Activated T-cell treated with anti-CD3 and anti-CD28 coated beads, Interleukin-2, amount 50 U/mL, for 24 hours (primary cell): ENCODE measurements around the gene ZNF570.

ENCODE experiments used
- DNase-seq: peaks from one replicate; pipeline ENCODE4 v3.0.0-alpha.2; 2020
- H3K27ac Mint-ChIP-seq: 2 replicates; pipeline ENCODE4 v1.8.0; 2020; ENCODE audit warnings: mild to moderate bottlenecking, mixed read lengths
- H3K27me3 Mint-ChIP-seq: 2 replicates; pipeline ENCODE4 v1.8.0; 2020; ENCODE audit warnings: mixed read lengths
- H3K36me3 Mint-ChIP-seq: 2 replicates; pipeline ENCODE4 v1.8.0; 2020; ENCODE audit warnings: low read depth, mixed read lengths
- H3K4me1 Mint-ChIP-seq: 2 replicates; pipeline ENCODE4 v1.8.0; 2020; ENCODE audit warnings: low read depth, mixed read lengths
- H3K4me3 Mint-ChIP-seq: 2 replicates; pipeline ENCODE4 v1.8.0; 2020; ENCODE audit warnings: mild to moderate bottlenecking, moderate library complexity, mixed read lengths
- H3K9me3 Mint-ChIP-seq: 2 replicates; pipeline ENCODE4 v1.8.0; 2020; ENCODE audit warnings: mixed read lengths

The ZNF570 gene

DNA sequence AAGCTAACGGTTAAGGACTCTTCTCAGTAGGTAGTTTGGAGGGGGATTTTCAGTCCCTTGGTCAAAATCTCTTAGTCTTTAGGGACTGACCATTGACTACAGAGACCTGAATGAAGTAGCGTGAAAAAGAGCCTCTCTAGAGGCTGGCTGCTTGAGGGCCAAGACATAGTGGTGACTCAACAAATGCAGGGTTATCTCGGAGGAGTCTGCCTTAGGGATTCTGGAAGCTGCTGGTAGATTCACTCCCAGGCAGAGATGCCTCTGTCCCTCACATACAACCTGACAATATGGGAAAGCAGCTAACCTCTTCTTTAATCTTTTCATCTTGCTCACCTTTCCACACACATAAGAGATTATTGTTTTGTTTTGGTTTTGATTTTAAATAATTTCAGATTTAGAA is 42.7 kb downstream of the ZNF570 start:
- H3K9me3 Mint-ChIP-seq = peaks cover 40% of the 10 kb centered on the region
- no peaks in the 10 kb centered on the region for H3K27me3 Mint-ChIP-seq
- peaks cover 69% of the 10 kb centered on the region for H3K36me3 Mint-ChIP-seq
- H3K4me3 Mint-ChIP-seq = no peak overlapping the region
- no peaks in the 10 kb centered on the region for H3K4me1 Mint-ChIP-seq
- no peak for DNase-seq
- H3K27ac Mint-ChIP-seq = no peak overlapping the region

DNA sequence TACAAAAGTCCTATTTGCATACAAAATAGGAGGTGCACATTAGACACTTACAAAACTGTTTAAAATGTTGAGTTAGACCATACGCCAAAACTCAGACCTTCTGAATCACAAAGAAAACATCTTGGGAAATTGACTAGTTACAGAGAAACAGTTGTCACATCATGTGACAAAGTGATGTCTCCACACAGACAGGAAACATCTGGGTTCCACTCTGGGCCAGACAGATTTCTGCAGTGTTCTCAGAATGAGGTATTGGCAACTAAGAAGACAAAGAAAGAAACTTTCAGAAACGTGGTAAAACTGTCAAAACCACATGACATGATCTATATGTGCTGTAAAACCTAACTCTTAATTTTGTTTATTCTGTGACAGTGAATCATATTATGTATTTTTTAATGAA is 44.2 kb downstream of the ZNF570 start:
- Mint-ChIP-seq H3K4me1 (no peaks in the 10 kb centered on the region), H3K27me3 (no peaks in the 10 kb centered on the region), H3K27ac (no peak overlapping the region), H3K4me3 (no peak overlapping the region), H3K36me3 (peaks cover 82% of the 10 kb centered on the region), H3K9me3 (peaks cover 43% of the 10 kb centered on the region)
- no peak for DNase-seq

DNA sequence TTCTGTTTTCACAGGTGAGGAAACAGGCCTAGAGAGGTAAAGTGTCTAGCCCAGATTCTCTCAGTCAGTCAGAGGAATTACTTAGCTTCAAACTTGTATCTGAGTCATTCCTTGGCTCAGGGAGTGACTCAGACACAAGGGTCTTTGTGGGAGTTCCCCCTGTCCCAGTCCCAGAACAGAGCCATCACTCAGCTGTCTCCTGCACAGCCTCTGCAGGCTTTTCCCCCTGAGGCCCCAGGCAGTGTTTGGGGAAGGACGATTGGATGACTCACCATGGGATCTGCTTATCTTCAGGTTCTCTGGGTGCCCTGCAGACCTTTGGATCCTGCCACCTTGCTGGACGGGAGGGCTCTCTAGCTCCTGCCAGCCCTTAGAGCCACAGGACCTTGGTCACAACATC is 50.7 kb downstream of the ZNF570 start:
- H3K4me1 Mint-ChIP-seq = no peaks in the 10 kb centered on the region
- H3K4me3 Mint-ChIP-seq = no peak overlapping the region
- peaks cover 92% of the 10 kb centered on the region for H3K36me3 Mint-ChIP-seq
- H3K27me3 Mint-ChIP-seq = no peaks in the 10 kb centered on the region
- H3K9me3 Mint-ChIP-seq = peaks cover 41% of the 10 kb centered on the region
- no peak for DNase-seq
- no peak overlapping the region for H3K27ac Mint-ChIP-seq

DNA sequence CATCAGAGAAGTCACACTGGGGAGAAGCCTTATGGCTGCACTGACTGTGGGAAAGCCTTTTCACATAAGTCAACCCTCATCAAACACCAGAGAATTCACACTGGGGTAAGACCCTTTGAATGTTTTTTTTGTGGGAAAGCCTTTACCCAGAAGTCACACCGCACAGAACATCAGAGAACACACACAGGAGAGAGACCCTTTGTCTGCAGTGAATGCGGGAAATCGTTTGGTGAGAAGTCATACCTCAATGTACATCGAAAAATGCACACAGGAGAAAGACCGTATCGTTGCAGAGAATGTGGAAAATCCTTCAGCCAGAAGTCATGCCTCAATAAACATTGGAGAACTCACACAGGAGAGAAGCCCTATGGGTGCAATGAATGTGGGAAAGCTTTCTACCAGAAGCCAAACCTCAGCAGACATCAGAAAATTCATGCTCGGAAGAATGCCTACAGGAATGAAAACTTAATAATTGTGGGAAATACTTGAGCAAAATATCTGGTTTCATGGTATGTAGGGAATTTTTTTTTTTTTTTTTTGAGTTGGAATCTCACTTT is 68.3 kb downstream of the ZNF570 start:
- no peaks in the 10 kb centered on the region for H3K4me1 Mint-ChIP-seq
- no peak for DNase-seq
- no peak overlapping the region for H3K4me3 Mint-ChIP-seq
- H3K9me3 Mint-ChIP-seq = peaks cover 49% of the 10 kb centered on the region
- H3K36me3 Mint-ChIP-seq = peaks cover 69% of the 10 kb centered on the region
- H3K27ac Mint-ChIP-seq = no peak overlapping the region
- no peaks in the 10 kb centered on the region for H3K27me3 Mint-ChIP-seq
